GM12878 (cell line): ENCODE measurements around the gene KRCC1.
"Not testable (repeated sequence)": the region's sequence is repeated elsewhere in the genome, so short reads cannot be mapped to it uniquely, and the experiment has no call there.

Source experiments
- RAD21 ChIP-seq: IDR thresholded peaks from 2 replicates; pipeline ENCODE4 v1.6.1; 2011; ENCODE audit warnings: mild to moderate bottlenecking, low read depth, low read length, moderate library complexity; ENCODE audit not compliant: insufficient read depth
- SP1 ChIP-seq: IDR thresholded peaks from one replicate; pipeline ENCODE4 v1.6.1; 2011; ENCODE audit warnings: low read depth, low read length
- TAF1 ChIP-seq: IDR thresholded peaks from 2 replicates; pipeline ENCODE4 v1.6.1; 2011; ENCODE audit warnings: mild to moderate bottlenecking, low read depth, low read length, borderline replicate concordance
- YY1 ChIP-seq: IDR thresholded peaks from 2 replicates; pipeline ENCODE4 v1.6.1; 2011; ENCODE audit warnings: low read depth, mild to moderate bottlenecking, low read length

DNA sequence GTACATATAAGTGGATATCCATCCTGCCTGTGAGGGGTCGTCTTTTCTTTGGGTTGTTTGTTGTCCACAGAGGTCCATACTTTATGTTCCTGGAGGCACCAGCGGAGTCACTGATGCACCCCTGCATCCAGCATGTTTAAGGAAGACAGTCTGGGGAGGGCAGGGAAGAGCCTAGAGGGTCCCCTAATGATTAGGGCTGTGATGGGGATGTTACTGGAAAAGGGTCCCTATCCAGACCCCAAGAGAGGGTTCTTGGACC, 37.9 kb downstream of the KRCC1 start:
- TF ChIP-seq RAD21, SP1, TAF1, YY1: not testable (repeated sequence)
